Mesodermal cell (in vitro differentiated cells): ENCODE measurements around the gene GABRB1.
"Not testable (repeated sequence)": the region's sequence is repeated elsewhere in the genome, so short reads cannot be mapped to it uniquely, and the experiment has no call there.

Source experiments
- H3K27ac ChIP-seq: 2 replicates; pipeline ENCODE4 v1.7.0; 2013; ENCODE audit warnings: mild to moderate bottlenecking, low read depth, low read length, moderate library complexity; ENCODE audit not compliant: severe bottlenecking
- H3K36me3 ChIP-seq: 2 replicates; pipeline ENCODE4 v1.7.1; 2013; ENCODE audit warnings: mild to moderate bottlenecking, low read length, moderate library complexity; ENCODE audit not compliant: control insufficient read depth, insufficient read depth
- H3K4me1 ChIP-seq: one replicate; pipeline ENCODE4 v1.7.1; 2013; ENCODE audit warnings: mild to moderate bottlenecking, low read length; ENCODE audit not compliant: insufficient read depth, control insufficient read depth, poor library complexity, severe bottlenecking
- H3K4me3 ChIP-seq: 2 replicates; pipeline ENCODE4 v1.7.0; 2013; ENCODE audit warnings: low read length, control low read depth, mild to moderate bottlenecking; ENCODE audit not compliant: insufficient read depth, poor library complexity, severe bottlenecking; ENCODE audit errors: extremely low read depth
- H3K9me3 ChIP-seq: 2 replicates; pipeline ENCODE4 v1.7.1; 2013; ENCODE audit warnings: mild to moderate bottlenecking, low read length, moderate library complexity; ENCODE audit not compliant: control insufficient read depth
- WGBS, 2 experiments: methylation state at CpG; one replicate each; pipeline ENCODE4 v1.1.5; 2013; ENCODE audit warnings: missing lambda C conversion rate in 2 of 2; ENCODE audit not compliant: insufficient coverage in 2 of 2; 5-methylcytosine and 5-hydroxymethylcytosine counted together

Gene GABRB1

DNA sequence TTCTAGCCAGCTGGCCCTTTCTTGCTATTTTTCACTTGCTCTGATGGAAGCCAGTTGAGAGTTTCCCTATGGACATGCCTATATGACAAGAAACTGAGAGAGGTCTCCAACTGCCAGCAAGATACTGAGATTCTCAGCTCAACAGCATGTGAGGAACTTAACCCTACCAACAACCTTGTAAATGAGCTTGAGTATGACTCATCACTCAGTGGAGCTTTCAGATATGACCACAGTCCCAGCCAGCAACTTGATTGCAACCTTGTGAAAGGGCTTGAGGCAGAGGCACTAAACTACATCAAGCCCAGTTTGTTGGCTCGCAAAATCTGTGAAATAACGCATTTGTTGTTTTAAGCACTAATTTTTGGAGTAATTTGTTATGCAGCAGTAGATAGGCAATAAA, 256.4 kb downstream of the GABRB1 start:
- Histone ChIP-seq H3K36me3 (no peaks in the 10 kb centered on the region), H3K27ac (no peak overlapping the region), H3K9me3 (no peaks in the 10 kb centered on the region), H3K4me3 (no peak overlapping the region), H3K4me1 (no peaks in the 10 kb centered on the region)
- WGBS, 2 experiments = 83 to 100% methylated on average over 1 of the region's 2 CpGs

- H3K4me3 ChIP-seq = no peak overlapping the region
- no peaks in the 10 kb centered on the region for H3K4me1 ChIP-seq
- no peak overlapping the region for H3K27ac ChIP-seq
- H3K36me3 ChIP-seq = no peaks in the 10 kb centered on the region
- no peaks in the 10 kb centered on the region for H3K9me3 ChIP-seq
Observed at GRCh38 chr4:47289805-47290204, 258.4 kb downstream of the GABRB1 start.

GRCh38 chr4:47290873-47291272, 259.5 kb downstream of the GABRB1 start:
- not testable (repeated sequence) for H3K36me3 ChIP-seq, H3K27ac ChIP-seq, H3K4me1 ChIP-seq, H3K4me3 ChIP-seq, H3K9me3 ChIP-seq
- WGBS, 2 experiments = 79 to 97% methylated on average over 3 of the region's 4 CpGs

DNA sequence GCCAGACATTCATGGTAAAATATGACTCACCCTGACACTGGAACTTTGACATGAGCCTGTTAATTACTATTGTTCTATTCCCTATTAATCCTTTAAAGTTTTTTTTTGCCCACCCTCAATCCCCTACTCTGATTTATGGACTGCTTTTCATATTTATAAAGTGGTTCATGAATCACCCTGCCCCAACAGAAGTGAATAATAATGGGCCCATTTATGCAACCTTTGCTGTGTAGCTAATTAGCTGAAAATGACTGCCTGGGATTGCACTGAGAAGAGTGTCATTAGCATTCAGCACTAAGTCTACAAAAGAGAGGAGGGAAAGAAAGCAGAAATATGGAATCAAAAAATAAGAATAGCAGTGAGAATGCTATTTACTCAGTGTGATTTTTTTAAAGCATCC, 277.8 kb downstream of the GABRB1 start:
- Histone ChIP-seq H3K27ac (no peak overlapping the region), H3K4me3 (no peak overlapping the region), H3K4me1 (no peaks in the 10 kb centered on the region), H3K36me3 (no peaks in the 10 kb centered on the region), H3K9me3 (no peaks in the 10 kb centered on the region)

GRCh38 chr4:47312170-47312569, 280.8 kb downstream of the GABRB1 start:
- Histone ChIP-seq H3K36me3 (no peaks in the 10 kb centered on the region), H3K4me3 (no peak overlapping the region), H3K27ac (no peak overlapping the region), H3K9me3 (no peaks in the 10 kb centered on the region), H3K4me1 (no peaks in the 10 kb centered on the region)
- 73 to 90% methylated on average over 1 of the region's 2 CpGs for WGBS, 2 experiments

- no peaks in the 10 kb centered on the region for H3K4me1 ChIP-seq
- no peak overlapping the region for H3K27ac ChIP-seq
- H3K9me3 ChIP-seq = no peaks in the 10 kb centered on the region
- H3K36me3 ChIP-seq = no peaks in the 10 kb centered on the region
- no peak overlapping the region for H3K4me3 ChIP-seq
Observed at GRCh38 chr4:47313384-47313783, 282.0 kb downstream of the GABRB1 start.

DNA sequence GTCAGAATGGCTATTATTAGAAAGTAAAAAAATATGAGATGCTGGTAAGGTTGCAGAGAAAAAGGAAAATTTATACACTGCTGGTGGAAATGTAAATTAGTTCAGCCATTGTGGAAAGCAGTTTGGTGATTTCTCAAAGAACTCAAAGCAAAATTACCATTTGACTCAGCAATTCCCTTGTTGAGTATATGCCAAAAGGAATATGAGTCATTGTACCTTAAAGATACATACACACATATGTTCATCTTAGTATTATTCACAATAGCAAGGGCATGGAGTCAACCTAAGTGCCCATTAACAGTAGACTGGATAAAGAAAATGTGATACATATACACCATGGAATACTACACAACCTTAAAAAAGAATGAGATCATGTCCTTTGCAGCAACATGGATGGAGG, 284.0 kb downstream of the GABRB1 start:
- Histone ChIP-seq H3K27ac (no peak overlapping the region), H3K4me1 (no peaks in the 10 kb centered on the region), H3K9me3 (no peaks in the 10 kb centered on the region), H3K4me3 (no peak overlapping the region), H3K36me3 (no peaks in the 10 kb centered on the region)

- H3K4me1 ChIP-seq = no peaks in the 10 kb centered on the region
- no peaks in the 10 kb centered on the region for H3K9me3 ChIP-seq
- 100% methylated on average over 2 of the region's 3 CpGs; no CpG with 5 or more reads in 1 of the 2 experiments for WGBS, 2 experiments
- H3K4me3 ChIP-seq = no peak overlapping the region
- no peaks in the 10 kb centered on the region for H3K36me3 ChIP-seq
- H3K27ac ChIP-seq = no peak overlapping the region
Observed at GRCh38 chr4:47326025-47326424, 294.7 kb downstream of the GABRB1 start.

- Histone ChIP-seq H3K27ac (no peak overlapping the region), H3K36me3 (no peaks in the 10 kb centered on the region), H3K4me1 (no peaks in the 10 kb centered on the region), H3K4me3 (no peak overlapping the region), H3K9me3 (no peaks in the 10 kb centered on the region)
Observed at GRCh38 chr4:47330866-47331265, 299.5 kb downstream of the GABRB1 start.

DNA sequence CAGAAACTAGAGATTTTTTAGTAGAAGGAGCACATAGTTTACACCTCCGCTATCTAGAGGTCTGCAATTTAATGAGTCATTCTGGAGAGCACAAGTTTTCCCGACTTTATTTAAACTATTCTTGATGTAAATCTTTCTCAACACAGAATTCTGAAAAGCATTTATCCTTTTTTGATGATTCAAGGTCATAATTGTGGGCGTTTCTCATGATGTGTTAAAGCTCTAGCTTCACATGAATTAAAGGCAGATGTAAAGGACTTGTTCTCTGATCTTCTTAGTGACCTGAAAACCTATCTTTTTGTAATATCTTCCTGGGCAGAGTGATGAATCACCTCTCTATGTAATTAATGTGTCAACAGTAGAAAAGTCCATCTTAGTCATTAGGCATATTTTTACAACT, 303.3 kb downstream of the GABRB1 start:
- WGBS, 2 experiments = 88% methylated on average over 1 of the region's 3 CpGs; no CpG with 5 or more reads in 1 of the 2 experiments
- no peak overlapping the region for H3K27ac ChIP-seq
- H3K4me1 ChIP-seq = no peaks in the 10 kb centered on the region
- H3K9me3 ChIP-seq = no peaks in the 10 kb centered on the region
- no peak overlapping the region for H3K4me3 ChIP-seq
- H3K36me3 ChIP-seq = no peaks in the 10 kb centered on the region

- Histone ChIP-seq H3K36me3 (no peaks in the 10 kb centered on the region), H3K4me1 (no peaks in the 10 kb centered on the region), H3K9me3 (no peaks in the 10 kb centered on the region), H3K27ac (no peak overlapping the region), H3K4me3 (no peak overlapping the region)
- WGBS, 2 experiments = 96% methylated on average over 2 of the region's 2 CpGs
Observed at GRCh38 chr4:47337893-47338292, 306.5 kb downstream of the GABRB1 start.

- no peak overlapping the region for H3K4me3 ChIP-seq
Observed at GRCh38 chr4:47340914-47341313, 309.5 kb downstream of the GABRB1 start.

More at GRCh38 chr4:47340914-47341313, 309.5 kb downstream of the GABRB1 start:
- 86 to 94% methylated on average over 1 to 2 of the region's 2 CpGs for WGBS, 2 experiments
- no peaks in the 10 kb centered on the region for H3K9me3 ChIP-seq
- no peaks in the 10 kb centered on the region for H3K36me3 ChIP-seq
- no peak overlapping the region for H3K27ac ChIP-seq
- H3K4me1 ChIP-seq = no peaks in the 10 kb centered on the region
